Measurements from ENCODE around the gene ARL3. TPM values are rescaled to one million over a fixed set of nuclear protein-coding genes. Genes with fewer than 3 reads are reported as not detected.

Gene ARL3
- total RNA-seq, 2 experiments from 2014 or later, result 5.3 to 6.2 TPM

DNA sequence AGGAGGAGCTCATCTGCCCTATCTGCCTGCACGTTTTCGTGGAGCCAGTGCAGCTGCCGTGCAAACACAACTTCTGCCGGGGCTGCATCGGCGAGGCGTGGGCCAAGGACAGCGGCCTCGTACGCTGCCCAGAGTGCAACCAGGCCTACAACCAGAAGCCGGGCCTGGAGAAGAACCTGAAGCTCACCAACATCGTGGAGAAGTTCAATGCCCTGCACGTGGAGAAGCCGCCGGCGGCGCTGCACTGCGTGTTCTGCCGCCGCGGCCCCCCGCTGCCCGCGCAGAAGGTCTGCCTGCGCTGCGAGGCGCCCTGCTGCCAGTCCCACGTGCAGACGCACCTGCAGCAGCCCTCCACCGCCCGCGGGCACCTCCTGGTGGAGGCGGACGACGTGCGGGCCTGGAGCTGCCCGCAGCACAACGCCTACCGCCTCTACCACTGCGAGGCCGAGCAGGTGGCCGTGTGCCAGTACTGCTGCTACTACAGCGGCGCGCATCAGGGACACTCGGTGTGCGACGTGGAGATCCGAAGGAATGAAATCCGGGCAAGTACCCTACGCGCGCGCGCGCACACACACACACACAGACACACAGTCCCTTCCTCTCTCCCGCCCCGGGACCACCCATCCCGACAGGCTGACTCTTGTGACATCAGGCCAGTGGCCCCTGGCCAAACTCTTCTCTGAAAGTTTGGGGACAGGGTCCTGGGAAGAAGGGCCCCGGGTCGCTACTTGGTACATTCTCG lies 69.4 kb downstream of the ARL3 start:
- peak; percentile 85 for DNase-seq
- Mint-ChIP-seq H3K4me3 (peak overlapping the region; percentile 99), H3K27me3 (no peaks in the 10 kb centered on the region), H3K9me3 (no peaks in the 10 kb centered on the region), H3K36me3 (ENCODE audit: low read depth) (peaks cover 30% of the 10 kb centered on the region), H3K27ac (peak overlapping the region; percentile 95), H3K4me1 (ENCODE audit: low read depth) (peaks cover 43% of the 10 kb centered on the region)
- TF ChIP-seq, protein P1, sequence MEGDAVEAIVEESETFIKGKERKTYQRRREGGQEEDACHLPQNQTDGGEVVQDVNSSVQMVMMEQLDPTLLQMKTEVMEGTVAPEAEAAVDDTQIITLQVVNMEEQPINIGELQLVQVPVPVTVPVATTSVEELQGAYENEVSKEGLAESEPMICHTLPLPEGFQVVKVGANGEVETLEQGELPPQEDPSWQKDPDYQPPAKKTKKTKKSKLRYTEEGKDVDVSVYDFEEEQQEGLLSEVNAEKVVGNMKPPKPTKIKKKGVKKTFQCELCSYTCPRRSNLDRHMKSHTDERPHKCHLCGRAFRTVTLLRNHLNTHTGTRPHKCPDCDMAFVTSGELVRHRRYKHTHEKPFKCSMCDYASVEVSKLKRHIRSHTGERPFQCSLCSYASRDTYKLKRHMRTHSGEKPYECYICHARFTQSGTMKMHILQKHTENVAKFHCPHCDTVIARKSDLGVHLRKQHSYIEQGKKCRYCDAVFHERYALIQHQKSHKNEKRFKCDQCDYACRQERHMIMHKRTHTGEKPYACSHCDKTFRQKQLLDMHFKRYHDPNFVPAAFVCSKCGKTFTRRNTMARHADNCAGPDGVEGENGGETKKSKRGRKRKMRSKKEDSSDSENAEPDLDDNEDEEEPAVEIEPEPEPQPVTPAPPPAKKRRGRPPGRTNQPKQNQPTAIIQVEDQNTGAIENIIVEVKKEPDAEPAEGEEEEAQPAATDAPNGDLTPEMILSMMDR (IDR thresholded peaks at IDR 0.05), result peak; percentile 58
- intact Hi-C loops (cut with micrococcal nuclease), result loop anchor here (5.0 kb wide), 1 partner anchor 67 kb away; the partner anchor contains the start of genes ARL3 and SFXN2
- ATAC-seq, result peak; percentile 10
- ChIA-PET CTCF (interaction anchor here (0.8 to 3.8 kb wide), 14 partner anchors 9 to 181 kb away, joined by 4 to 22 read pairs (median 8); partner anchors contain the start of genes ACTR1A, ARL3 and SFXN2), POLR2A (interaction anchor here (0.7 to 4.5 kb wide), 16 partner anchors 9 to 194 kb away, joined by 3 to 35 read pairs (median 4); partner anchors contain the start of genes ARL3, SFXN2 and WBP1L)

- CTCF ChIA-PET, result interaction anchor here (0.8 to 3.8 kb wide), 13 partner anchors 9 to 180 kb away, joined by 4 to 22 read pairs (median 7); partner anchors contain the start of genes ACTR1A, ARL3 and SFXN2
- Mint-ChIP-seq H3K4me1 (ENCODE audit: low read depth) (peaks cover 38% of the 10 kb centered on the region), H3K36me3 (ENCODE audit: low read depth) (peaks cover 30% of the 10 kb centered on the region), H3K27ac (peak within 1 kb of the TSS; percentile 95), H3K9me3 (no peaks in the 10 kb centered on the region), H3K27me3 (no peaks in the 10 kb centered on the region), H3K4me3 (peak within 1 kb of the TSS; percentile 99)
- POLR2A ChIA-PET, result interaction anchor here (0.6 to 4.5 kb wide), 16 partner anchors 10 to 194 kb away, joined by 3 to 35 read pairs (median 4); partner anchors contain the start of genes ARL3, SFXN2 and WBP1L
- intact Hi-C loops (cut with micrococcal nuclease), result no loop called here
- no peak for ATAC-seq
- TF ChIP-seq, protein P1 (IDR thresholded peaks at IDR 0.05), result no peak
- DNase-seq, result peak; percentile 70
Measured at GRCh38 chr10:102644066-102644645, 70.0 kb downstream of the ARL3 start, which contains the start of gene TRIM8. TSS of gene TRIM8 (plus strand) at chr10:102644479. CDS start at chr10:102644618, 139 bp downstream.

DNA sequence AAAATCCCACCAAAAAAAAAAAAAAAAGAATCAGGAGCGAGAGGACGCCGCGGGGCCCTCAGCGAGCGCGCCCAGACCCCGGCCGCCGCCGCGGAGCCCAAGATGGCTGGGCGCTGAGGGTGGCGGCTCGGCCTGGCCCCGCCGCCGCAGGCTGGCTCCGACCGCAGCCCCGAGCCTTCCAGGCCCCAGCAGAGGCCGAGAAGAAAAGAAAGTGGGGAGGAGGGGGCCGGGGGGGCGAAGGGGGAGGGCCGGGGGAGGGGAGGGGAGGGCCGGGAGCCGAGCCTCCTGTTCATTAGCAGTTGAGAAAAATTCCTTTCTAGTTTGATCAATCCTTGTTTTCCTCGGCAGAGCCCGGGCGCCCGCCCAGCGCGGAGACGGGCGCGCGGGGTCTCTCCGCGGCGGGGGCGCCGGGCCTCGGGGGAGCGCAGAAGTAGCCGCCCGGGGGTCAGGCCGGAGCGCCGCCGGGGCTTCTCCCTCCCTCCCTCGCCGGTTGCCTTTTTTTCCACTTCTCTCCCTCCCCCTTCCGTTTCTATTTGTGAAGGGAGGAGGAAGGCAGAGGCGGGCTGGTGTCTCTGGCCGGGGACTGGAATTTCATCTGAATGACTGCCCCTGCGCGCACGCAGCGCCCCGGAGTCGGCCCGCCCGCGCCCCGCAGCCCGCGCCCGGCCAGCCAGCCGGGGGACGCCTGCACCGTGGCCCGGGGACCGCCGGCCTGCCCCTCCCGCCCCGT lies 70.7 kb downstream of the ARL3 start:
- ChIA-PET CTCF (interaction anchor here (1.3 to 3.8 kb wide), 10 partner anchors 8 to 141 kb away, joined by 4 to 22 read pairs (median 6); partner anchors contain the start of genes ACTR1A, ARL3 and SFXN2), POLR2A (interaction anchor here (0.6 to 4.5 kb wide), 8 partner anchors 9 to 192 kb away, joined by 3 to 35 read pairs (median 5); partner anchors contain the start of genes ARL3, C10orf95, SFXN2 and WBP1L)
- DNase-seq, result peak; percentile 59
- Mint-ChIP-seq H3K27ac (peak overlapping the region; percentile 93), H3K9me3 (no peaks in the 10 kb centered on the region), H3K4me1 (ENCODE audit: low read depth) (peaks cover 31% of the 10 kb centered on the region), H3K4me3 (peak overlapping the region; percentile 85), H3K36me3 (ENCODE audit: low read depth) (peaks cover 27% of the 10 kb centered on the region), H3K27me3 (no peaks in the 10 kb centered on the region)
- TF ChIP-seq, protein P1 (IDR thresholded peaks at IDR 0.05), result no peak
- ATAC-seq, result no peak
- intact Hi-C loops (cut with micrococcal nuclease), result no loop called here

DNA sequence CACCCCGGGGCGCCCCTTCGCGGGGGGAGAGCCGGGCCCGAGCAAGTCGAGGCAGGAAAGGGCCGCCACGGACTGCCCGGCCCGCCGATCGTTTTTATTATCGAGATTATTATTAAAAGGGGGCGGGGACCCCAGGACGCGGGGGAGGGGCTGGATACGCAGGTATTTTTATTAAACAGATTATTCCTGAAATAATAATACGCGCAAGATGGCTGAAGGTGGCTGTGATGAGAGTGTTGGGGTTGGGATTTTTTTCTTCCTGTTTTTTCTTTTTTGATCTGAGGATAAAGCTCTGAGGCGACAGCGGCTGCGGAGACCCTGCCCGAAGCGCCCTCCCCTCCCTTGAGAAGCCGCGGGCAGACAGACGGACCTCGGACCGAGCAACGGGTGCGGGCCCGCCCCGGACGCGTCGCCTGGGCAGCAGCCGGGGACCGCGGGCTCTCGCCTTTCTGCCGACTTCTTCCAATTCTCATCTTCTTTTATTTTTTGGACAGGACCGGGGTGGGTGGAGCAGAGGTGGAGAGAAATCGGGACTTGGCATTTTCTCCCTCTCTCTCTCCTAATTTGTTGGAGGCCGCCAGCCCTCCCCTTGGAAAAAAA lies 71.4 kb downstream of the ARL3 start:
- Mint-ChIP-seq H3K9me3 (no peaks in the 10 kb centered on the region), H3K27me3 (no peaks in the 10 kb centered on the region), H3K36me3 (ENCODE audit: low read depth) (peaks cover 23% of the 10 kb centered on the region), H3K4me1 (ENCODE audit: low read depth) (peaks cover 24% of the 10 kb centered on the region), H3K4me3 (peak overlapping the region; percentile 85), H3K27ac (peak overlapping the region; percentile 93)
- DNase-seq (peak; percentile 66), ATAC-seq (no peak)
- intact Hi-C loops (cut with micrococcal nuclease), result no loop called here
- CTCF ChIA-PET, result interaction anchor here (1.8 kb wide), 1 partner anchor 72 kb away, joined by 6 read pairs; the partner anchor contains the start of genes ARL3 and SFXN2
- TF ChIP-seq, protein P1 (IDR thresholded peaks at IDR 0.05), result no peak
- POLR2A ChIA-PET, result interaction anchor here (0.7 to 4.5 kb wide), 4 partner anchors 10 to 191 kb away, joined by 3 to 35 read pairs (median 4); partner anchors contain the start of gene C10orf95

Data from activated CD8-positive, alpha-beta T cell treated with anti-CD3 and anti-CD28 coated beads for 36 hours (primary cell).